AG10803 (cell line): ENCODE results near the gene ESPNL.

Experiments used
- DNase-seq: peaks from one replicate; pipeline ENCODE4 v3.0.0; 2010; ENCODE audit warnings: low read depth
- H3K4me3 ChIP-seq: 2 replicates; pipeline ENCODE4 v1.5.1; 2011; ENCODE audit warnings: mild to moderate bottlenecking, low read length, control low read depth
- TF ChIP-seq, protein P1 (sequence below): conservative IDR thresholded peaks from 2 replicates; pipeline ENCODE4 v1.5.1; 2011; ENCODE audit warnings: mild to moderate bottlenecking, low read length, control low read depth, inconsistent platforms

The ESPNL gene

DNA sequence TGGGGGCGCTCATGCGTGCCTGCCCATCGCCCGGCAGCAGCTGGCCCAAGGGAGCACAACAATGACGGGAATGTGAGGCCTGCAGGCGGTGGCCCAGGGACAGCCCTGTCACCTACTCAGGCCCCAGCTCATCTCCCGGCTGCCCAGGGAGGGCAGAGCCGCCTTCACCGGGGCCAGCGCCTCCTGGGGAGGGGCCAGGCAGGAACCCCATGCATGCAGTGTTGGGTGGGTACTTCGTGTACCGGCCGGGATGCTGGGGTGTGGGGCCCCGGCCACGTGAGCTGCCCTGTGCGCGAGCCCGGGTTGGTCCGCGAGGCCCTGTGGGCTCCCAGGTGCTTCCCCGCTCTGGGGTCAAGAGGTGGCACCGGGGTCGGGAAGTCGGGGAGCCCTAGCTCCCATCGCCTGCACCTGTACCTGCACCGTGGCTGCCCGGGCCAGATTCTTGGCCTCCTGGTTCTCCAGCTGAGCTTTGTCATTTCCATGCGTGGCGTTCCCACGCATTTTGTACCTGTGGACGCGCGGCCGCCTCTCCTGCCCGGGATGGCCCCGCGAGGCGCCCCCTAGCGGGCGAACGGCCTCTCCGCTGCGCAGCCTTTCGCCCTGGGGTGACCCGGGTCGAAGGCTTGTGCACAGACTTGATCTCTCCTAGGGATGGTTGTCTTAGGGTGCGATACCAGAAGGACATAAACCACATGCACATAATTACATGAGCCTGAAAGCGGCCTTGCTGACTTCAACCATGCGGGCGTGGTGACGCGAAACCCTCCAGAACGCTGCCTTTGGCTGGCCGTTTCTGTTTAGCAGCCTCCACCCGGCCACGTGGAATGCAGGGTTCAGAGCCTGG lies 39.3 kb downstream of the ESPNL start:
- H3K4me3 ChIP-seq = no peak overlapping the region
- no peak for DNase-seq
- TF ChIP-seq, protein P1, sequence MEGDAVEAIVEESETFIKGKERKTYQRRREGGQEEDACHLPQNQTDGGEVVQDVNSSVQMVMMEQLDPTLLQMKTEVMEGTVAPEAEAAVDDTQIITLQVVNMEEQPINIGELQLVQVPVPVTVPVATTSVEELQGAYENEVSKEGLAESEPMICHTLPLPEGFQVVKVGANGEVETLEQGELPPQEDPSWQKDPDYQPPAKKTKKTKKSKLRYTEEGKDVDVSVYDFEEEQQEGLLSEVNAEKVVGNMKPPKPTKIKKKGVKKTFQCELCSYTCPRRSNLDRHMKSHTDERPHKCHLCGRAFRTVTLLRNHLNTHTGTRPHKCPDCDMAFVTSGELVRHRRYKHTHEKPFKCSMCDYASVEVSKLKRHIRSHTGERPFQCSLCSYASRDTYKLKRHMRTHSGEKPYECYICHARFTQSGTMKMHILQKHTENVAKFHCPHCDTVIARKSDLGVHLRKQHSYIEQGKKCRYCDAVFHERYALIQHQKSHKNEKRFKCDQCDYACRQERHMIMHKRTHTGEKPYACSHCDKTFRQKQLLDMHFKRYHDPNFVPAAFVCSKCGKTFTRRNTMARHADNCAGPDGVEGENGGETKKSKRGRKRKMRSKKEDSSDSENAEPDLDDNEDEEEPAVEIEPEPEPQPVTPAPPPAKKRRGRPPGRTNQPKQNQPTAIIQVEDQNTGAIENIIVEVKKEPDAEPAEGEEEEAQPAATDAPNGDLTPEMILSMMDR = peak; percentile 47

DNA sequence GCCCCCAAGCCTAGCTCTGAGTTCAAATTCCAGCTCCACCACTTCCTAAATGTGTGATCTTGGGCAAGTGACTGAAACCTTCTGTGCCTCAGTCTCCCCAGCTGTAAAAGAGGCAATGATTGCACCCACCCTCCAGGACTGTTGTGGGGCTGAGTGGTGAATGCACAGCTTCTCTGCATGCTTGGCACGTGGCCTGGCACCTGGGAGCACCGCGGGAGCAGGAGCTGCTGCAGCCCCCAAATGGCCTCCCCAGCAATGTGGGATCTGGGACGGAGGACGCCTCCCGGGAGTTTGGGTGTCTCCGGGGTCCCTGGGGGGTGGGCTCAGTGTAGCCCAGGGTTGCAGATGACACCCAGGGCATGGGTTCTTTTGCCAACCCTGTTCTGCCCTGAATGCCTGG lies 39.9 kb downstream of the ESPNL start:
- H3K4me3 ChIP-seq = no peak overlapping the region
- TF ChIP-seq, protein P1 = no peak
- no peak for DNase-seq

DNA sequence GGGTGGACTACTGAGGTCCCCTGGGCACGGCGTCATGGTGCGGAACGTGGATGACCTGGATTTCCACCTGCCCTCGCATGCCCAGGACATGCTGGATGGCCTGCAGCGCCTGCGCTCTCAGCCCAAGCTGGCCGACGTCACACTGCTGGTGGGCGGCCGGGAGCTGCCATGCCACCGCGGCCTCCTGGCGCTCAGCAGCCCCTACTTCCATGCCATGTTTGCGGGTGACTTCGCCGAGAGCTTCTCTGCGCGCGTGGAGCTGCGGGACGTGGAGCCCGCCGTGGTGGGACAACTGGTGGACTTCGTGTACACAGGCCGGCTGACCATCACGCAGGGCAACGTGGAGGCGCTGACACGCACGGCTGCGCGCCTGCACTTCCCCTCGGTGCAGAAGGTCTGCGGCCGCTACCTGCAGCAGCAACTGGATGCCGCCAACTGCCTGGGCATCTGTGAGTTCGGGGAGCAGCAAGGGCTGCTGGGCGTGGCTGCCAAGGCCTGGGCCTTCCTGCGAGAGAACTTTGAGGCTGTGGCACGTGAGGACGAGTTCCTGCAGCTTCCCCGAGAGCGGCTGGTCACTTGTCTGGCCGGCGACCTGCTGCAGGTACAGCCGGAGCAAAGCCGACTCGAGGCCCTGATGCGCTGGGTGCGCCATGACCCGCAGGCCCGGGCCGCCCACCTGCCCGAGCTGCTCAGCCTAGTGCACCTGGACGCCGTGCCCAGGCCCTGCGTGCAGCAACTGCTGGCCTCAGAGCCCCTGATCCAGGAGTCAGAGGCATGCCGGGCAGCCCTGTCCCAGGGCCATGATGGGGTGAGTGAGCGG lies 40.8 kb downstream of the ESPNL start:
- TF ChIP-seq, protein P1 = no peak
- DNase-seq = no peak
- H3K4me3 ChIP-seq = no peak overlapping the region

DNA sequence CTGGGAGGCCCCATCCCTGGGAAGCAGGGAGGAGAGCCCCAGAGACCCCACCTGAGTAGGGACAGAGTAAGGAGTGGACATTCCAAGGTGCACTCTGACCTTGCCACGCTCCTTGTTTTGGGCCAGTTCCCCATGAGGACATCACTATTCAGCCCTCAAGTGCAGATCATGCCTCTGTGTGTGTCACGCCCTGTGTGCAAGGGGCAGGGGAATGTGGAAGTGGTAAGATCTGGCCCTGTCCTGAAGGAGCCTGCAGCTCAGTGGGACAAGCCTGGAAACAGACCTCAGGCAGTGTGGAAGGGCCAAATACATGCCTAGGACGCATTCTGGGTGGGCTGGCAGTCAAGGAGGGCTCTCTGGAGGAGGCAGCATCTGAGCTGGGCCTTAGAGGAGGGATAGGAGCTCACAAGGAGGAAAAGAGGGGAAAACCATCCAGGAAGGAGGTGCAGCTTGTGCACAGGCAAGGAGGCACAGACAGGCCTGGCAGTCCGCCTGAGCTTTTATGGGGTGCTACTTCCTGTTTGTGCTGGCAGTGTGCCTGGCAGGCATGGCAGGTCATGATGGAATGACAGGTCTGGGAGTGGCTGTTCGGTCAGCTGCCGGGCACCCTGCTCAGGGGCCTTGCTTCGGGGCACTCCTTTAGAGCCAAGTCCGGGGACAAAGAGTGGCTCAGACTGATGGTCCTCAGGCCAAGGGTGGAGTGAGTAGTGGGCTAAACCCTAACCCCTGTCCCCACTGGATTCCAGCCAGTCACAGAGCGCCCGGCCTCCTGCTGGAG lies 41.6 kb downstream of the ESPNL start:
- peak; percentile 36 for DNase-seq
- H3K4me3 ChIP-seq = no peak overlapping the region
- TF ChIP-seq, protein P1 = no peak

DNA sequence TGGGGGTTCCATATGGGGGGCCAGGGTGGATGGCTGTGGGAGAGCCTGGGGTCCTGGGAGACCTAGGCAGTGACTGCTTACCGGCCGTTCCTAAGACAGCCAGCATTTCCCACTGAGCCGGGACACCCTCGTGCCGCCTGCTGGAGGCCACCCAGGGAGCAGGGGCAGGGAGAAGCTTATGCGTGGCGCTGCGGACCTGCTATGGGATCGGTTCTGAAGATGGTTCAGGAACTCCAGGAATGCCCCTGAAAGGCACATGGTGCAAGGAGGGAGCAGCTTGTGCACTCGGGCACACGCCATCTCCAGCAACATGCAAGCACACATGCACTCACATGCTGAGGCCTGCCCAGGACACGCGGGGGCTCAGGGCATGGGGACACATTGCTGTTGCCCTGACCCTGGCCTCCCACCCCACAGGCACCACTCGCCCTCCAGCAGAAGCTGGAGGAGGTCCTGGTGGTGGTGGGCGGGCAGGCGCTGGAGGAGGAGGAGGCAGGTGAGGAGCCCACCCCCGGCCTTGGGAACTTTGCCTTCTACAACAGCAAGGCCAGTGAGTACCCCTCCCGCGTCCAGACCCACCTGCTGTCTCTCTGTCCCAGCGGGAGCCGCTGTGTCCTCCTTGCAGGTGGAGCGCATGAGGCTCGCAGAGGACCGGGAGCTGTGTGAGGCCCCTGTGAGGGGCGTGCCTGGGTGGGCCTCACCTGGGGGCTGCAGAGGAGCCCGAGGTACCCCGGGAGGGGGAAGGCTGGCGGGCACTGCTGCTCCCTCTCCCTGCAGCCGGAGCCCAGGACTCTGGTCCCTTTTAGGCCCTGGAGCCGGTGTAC lies 42.5 kb downstream of the ESPNL start:
- TF ChIP-seq, protein P1 = no peak
- DNase-seq = no peak
- H3K4me3 ChIP-seq = no peak overlapping the region

DNA sequence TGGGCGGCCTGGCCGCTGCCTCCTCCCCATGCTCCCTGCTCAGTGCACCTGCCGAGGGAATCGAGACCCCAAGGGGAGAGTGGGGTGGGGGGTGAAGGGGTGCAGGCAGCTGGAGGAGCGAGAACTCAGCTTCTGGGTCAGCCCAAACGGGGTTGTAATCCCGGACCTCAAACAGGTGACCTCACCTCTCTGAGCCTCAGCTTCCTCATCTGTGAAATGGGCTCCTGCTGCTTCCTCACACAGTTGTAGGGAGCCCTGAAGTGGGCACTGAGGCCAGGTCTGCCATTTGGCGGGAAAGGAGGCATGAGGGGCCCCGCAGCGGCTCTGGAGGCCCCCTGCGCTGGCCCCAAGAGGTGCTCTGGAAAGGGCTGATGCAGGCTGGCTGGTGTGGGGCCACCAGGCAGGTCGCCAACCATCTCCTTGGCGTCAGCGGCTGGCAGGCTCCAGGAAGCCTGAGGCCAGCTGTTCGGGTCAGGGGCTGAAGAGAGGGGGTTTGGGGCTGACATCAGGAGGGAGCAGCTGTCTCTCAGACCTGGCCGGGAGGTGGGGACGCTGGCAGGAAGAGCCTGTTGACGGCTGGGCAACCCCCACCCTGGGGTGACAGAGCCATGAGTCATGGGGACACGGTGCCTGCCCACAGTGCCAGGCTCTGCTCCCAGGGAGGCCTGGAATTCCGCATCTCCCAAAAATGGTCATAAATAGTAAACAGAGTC lies 43.3 kb downstream of the ESPNL start:
- no peak overlapping the region for H3K4me3 ChIP-seq
- TF ChIP-seq, protein P1 = no peak
- peak; percentile 87 for DNase-seq
